ENCODE results near the gene PTPN1.
"Not testable (repeated sequence)": the region's sequence is repeated elsewhere in the genome, so short reads cannot be mapped to it uniquely, and the experiment has no call there.

Gene PTPN1

DNA sequence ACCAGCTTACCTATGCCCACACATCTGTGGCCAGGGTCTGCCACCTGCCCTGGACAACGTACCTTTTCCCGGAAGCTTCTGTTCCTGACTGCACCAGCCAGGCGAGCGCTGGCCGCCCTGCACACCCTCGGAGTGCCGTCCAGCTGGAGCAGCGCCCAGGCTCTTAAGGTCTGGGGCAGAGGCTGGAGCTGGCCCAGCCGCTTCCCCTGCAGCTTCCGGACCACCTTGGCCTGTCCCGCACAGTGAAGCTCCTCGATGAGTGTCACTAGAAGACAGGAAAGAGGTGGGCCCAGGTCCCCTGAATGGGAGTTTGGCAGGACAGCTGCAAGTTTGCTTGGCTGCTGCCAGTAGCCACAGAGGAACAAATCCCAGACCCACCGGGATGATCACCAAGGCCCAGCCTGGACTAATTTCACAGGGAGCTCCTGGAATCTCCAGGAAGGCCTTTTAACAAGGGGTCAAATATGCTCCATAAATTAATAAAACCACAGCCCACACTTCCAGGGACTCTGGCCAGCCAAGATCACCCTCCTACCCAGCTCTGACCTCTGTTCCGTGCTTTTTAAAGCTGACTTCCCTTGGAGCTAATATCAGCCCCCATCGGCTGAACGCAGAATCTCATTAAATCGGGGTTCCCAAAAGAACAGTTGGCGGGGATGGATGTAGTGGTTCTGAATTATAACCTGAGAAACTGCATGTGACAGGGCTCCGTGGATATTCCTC, 82.3 kb downstream of the PTPN1 start:
- no peak for DNase-seq (ENCODE audit: low read depth)

DNA sequence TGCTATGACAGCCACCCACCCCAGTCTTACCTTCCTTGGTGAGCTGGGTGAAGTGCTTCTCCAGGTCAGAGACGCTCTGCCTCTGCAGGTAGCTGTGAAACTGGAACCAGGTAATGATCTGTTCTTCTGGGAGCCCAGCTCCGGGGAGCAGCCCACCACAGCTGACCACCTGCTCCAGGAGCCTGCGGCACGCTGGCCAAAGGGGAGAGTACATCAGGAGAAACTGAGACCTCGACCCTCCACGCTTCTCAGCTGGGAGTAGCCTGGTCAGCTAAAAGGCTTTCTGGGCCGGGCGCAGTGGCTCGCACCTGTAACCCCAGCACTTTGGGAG, 82.8 kb downstream of the PTPN1 start:
- DNase-seq (ENCODE audit: low read depth): no peak

DNA sequence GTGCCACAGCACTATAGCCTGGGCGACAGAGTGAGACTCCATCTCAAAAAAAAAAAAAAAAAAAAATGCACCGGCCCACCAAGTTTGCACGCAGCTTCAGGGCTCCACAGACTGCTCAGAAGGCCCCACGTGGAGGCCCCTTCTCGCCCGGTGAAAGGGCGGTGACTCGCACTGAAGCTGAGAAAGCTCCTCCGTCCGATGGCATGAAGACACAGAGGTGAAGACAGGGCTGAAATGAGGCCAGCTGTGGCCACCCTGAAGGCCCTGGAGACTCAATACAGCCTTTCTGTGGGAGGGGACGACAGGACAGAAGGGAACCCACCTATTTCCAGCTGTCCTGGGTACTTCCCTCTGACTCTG, 84.0 kb downstream of the PTPN1 start:
- no peak for DNase-seq (ENCODE audit: low read depth)

DNA sequence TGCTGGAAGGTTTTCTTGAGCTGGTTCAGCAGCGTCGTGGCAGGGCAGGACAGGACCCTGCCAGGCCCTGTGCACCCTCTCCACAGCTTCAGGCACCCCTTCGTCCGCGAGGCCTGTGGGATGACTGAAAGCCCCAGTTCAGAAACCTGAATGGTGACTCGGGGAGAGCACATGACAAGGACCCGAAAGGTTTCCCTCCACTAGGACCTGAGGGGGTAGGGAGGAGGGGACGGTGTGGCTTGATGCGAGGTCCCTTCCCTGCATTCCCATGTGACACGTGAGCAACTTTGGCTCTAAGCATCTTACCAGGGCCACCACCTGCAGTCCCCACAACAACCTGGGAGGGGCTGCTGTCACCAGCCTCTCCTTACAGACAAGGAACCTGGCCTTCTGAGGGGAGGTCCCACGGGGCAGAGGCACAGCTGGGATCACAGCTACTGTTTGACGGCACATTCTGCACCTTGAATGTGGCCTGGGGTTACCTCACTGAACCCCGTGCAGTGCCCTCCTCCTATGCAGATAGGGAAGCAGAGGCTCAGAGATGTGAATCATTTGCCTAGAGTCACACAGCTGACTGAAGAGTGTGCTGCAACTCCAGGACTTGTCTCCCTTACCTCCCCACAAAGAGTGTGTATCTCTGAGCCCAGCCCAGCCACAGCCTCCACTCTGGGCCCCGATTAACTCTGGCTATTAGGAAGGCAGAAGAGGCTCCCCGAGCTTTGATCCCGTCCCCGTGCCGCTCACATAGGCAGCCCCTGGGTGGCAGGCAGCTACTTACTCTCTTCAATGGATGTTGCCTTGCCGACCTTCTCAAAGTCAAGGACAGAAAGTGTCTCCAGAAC, 84.6 kb downstream of the PTPN1 start:
- no peak for DNase-seq (ENCODE audit: low read depth)

DNA sequence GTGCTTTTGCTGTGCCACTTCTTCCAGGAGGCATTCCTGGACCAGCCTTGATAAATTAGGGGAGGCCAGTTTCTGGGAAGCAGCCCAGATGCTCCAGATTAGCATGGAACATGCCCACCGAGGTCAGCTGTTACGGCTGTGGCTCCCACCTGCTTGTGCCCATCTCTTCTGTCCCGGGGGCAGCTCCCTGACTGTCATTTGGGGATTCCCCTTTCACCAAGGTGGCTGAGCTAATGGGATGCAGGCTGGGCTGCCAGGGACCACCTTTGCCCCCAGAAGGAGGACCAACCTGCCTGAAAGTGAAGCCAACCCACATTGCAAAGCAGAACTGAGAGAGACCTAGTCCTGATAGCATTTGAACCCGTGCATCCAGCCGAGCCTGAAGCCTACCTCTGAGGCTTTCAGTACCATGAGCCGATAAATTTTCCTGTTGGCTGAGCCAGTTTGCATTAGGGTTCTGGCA, 85.3 kb downstream of the PTPN1 start:
- no peak for DNase-seq (ENCODE audit: low read depth)

DNA sequence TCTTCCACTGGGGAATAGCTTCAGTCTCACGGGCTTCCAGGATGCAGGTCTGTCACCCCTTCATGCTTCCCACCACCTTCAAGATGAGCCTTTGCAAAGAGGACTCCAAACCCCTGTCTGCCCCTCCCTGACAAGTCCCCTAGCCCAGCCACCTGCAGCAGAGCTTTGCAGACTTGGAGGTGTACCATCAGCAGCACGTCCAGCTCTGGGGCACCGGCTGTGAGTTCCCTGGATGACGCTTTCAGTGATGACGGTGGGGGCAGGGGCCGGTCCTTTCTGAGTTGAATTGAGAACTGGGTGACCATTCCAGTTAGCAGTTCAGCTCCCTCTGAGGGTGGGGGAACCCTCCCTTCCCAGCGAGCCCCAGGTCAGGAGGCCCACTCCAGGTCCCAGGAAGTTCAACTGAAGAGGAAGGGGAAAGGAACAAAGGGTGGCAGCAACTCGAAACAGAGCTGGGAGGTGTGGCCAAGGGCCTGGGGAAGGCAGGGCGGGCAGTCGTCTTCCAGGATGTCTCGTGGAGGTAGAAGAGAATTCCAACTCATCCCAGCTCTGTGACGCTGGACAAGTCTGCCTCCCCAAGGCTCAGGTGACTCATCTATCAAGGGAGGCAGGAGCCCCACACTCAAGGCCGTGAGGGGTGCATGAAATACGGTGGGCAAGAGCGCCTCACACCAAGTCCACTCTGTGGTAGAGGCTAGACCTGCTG, 86.0 kb downstream of the PTPN1 start:
- DNase-seq (ENCODE audit: low read depth): no peak

DNA sequence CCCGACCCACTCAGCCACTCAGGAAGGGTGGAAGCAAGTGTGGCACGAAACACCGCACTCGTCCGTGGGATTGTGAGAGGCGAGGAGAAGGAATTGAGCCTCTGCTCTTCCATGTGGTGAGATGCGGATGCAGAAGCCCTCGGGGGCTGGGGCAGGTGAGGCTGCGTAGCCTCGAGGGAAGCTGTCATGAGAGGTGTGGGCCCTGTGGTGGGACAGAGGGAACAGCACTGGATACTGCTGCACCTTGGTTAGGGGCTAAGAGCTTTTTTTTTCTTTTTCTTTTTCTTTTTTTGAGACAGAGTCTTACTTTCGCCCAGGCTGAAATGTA, 86.5 kb downstream of the PTPN1 start:
- DNase-seq (ENCODE audit: low read depth): no peak

DNA sequence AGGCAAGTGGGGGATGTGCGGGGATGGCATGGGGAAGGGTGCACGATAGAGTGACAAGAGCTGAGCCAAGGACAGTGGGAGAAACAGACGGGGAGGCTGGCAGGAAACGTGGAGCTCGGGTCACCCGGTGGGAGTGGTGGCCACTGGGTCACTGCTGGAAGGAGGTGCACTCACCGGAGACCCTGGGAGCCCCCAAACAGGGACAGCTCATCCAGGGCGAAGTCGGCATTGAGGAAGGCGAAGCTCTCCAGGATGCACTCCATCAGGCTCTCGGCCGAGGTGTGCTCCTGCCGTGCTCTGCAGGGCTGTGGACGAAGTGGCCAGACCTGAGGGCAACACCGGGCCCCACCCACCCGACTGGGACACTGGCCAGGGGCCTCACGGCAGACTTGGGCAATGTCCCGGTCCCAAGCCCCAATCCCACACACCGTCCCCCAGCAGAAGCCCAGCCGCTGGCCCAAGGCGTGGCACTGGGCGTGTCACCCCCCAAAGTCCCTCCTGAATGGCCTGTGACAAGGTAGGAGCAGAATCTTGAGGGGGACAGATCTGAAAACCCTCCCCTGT, 87.3 kb downstream of the PTPN1 start:
- no peak for DNase-seq (ENCODE audit: low read depth)

DNA sequence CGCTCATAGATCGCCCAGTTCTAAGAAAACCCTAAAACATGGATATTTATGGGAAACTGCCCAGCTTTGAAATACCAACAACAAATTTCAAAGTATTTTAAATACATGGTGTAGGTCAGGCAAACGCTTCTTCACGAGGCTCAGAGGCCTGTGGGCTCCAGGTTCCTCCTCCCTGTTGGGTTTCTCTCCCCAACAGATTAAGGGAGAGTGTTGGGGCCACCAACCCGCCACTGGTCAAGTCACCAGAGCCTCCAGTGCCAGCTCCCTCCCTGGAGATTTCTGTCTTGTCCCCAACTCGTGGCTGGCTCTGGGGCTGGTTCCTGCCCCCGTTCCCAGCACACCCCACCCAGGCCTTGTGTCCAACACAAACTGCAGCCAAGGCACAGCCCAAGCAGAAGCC, 87.9 kb downstream of the PTPN1 start:
- no peak for DNase-seq (ENCODE audit: low read depth)

DNA sequence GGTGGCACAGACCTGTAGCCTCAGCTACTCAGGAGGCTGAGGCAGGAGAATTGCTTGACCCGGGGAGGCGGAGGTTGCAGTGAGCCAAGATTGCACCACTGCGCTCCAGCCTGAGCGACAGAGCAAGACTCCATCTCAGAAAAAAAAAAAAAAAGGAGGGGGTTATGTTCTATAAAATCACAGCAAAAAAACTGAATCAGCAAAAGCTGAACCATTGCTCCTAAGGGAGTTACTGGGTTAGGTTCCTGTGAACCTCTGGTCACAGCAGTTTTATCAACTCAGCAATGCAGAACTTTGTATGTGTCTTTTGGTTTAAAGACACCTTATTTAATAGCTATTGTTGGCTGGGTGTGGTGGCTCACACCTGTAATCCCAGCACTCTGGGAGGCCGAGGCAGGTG, 88.6 kb downstream of the PTPN1 start:
- not testable (repeated sequence) for DNase-seq (ENCODE audit: low read depth)

DNA sequence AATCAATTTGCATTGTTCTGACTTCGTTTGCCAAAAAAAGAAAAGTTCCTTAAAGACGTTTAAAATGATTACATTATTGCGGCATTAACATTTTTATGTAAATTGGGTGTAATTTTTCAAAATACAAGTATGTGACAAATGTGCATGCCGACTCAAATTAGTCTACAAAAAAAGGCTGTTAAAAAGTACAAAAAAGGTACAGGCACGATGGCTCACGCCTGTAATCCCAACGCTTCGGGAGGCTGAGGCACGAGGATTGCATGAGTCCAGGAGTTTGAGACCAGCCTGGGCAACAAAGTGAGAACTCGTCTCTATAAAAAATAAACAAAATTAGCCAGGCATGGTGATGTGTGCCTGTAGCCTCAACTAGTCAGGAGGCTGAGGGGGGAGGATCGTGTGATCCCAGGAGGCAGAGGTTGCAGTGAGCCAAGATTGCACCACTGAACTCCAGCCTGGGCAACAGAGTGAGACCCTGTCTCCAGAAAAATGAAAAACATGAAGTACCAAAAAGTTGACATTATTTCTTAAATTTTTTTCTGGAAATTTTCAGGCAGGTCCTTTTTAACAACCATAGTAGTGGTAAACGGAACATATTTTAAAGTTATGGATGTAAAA, 90.2 kb downstream of the PTPN1 start:
- no peak for DNase-seq (ENCODE audit: low read depth)

DNA sequence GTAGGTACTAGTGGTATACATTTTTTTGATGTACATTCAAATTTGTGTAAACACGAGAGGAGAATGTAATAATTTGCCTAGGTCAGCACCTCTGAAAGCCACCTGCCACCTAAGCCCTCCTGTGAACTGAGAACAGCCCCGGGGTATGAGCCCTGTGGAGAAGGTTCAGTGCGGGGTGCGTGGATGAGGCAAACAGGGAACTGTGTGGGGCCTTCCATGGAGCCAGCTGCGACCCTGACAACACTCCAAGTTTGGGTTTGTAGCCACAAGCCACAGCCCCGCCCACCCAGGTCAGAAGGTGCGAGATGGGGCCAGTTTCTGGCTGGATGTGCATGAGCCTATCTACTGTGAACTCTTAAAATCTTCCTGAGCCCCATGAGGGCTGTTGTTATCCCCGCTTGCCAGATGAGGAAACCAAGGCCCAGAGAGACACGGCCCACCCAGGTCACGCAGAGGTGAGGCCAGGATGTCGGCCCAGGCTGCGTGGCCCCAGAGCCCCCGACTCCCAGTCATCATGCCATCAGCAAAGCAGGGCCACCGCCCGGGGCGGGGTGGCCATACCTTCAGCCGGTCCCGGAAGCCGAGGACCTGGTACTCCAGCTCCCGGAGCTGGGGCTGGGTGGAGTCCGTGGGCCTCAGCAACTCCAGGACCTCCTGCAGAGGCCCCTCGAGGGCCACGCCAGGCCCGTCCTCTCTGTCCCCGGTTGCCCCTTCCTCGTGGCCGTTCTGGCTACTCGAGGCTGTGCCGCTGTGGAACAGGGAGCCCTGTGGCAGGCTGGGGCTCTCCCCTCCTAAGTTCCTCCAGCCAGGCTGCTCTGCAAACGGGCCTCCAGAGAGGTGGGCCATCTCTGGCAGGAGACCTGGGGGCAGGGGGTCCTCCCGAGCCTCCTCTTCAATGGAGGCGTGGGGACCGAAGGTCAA, 91.6 kb downstream of the PTPN1 start:
- no peak for DNase-seq (ENCODE audit: low read depth)

DNA sequence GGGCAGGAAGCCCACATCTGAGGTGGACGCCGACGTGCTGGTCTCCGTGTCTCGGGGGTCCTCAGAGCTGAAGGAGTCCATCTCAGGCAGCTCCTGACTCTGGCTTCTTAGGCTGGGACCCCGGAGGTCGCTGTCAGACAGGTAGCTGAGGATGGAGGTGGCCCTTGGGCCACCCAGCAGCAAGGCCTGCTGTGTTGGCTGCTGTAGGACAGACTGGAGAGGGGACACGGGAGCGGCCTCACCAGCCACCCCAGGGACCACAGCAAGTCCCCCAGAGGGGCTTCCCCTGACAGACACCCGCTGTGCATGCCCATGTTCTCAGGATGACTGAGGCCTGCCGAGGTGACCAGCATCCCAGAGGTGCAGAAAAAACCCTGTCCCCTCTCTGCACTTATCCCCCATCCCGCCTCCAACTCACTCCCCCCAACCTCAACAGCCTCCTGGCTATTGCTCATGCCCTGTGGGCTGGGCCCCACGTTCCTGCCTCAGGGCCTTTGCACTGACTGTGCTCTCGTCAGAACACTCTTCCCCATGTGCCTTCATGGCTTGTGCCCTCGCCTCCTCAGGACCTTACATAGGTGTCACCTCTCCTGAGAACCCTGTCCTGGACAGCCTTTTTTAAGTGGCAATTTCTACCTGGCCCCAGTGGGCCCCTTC, 92.4 kb downstream of the PTPN1 start:
- no peak for DNase-seq (ENCODE audit: low read depth)

DNA sequence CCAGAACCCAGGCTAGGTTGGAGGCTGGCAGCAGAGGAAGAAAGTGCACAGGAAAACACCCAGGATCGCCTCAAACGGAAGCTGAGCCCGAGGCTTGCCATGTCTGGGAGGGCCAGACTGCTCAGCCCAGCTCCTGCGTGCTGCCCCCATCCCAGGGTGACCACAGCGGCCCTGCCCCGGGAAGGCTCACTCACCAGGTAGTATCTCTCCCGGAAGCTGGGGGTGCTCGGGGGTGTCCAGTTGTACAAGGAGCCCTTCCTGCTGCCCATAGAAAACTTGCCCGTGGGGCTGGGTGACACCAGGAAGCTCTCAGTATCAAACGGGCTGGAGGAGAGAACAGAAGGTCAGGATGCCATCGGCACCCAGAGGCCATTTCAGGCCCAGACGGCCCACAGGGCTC, 94.3 kb downstream of the PTPN1 start:
- DNase-seq (ENCODE audit: low read depth): no peak

DNA sequence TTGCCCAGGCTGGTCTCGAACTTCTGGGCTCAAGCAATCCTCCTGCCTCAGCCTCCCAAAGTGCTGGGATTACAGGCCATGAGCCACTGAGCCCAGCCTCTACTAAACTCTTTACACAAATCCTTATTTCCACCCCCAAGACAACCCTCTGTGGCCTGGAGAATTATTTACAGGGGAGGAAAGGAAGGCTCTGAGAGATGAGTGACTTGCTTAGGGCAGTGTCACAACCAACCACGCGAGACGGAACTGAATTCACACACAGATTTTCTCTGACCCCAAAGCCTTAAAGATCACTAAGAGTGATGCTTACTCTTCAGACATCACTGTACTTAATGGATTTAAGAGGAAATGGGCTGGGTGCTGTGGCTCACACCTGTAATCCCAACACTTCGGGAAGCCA, 95.0 kb downstream of the PTPN1 start:
- no peak for DNase-seq (ENCODE audit: low read depth)

DNA sequence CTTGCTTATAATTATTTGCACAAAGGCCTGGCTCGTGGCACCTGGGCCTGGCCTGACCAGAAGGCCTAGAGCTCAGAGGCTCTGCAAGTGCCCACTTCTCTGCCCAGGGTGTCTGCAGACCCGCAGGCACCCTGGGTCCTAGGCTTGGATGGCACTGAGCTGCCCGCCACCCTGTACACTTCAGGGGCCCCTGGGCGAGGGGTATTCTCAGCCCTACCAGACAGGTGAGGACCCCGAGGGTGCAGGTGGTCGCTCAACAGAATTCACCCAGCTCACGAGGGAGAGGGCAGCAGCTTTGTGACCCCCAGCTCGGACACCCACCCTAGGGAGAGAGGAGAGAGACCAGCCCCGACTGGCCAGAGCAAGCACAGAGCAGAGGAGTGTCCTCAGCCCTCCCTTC, 97.3 kb downstream of the PTPN1 start:
- no peak for DNase-seq (ENCODE audit: low read depth)

DNA sequence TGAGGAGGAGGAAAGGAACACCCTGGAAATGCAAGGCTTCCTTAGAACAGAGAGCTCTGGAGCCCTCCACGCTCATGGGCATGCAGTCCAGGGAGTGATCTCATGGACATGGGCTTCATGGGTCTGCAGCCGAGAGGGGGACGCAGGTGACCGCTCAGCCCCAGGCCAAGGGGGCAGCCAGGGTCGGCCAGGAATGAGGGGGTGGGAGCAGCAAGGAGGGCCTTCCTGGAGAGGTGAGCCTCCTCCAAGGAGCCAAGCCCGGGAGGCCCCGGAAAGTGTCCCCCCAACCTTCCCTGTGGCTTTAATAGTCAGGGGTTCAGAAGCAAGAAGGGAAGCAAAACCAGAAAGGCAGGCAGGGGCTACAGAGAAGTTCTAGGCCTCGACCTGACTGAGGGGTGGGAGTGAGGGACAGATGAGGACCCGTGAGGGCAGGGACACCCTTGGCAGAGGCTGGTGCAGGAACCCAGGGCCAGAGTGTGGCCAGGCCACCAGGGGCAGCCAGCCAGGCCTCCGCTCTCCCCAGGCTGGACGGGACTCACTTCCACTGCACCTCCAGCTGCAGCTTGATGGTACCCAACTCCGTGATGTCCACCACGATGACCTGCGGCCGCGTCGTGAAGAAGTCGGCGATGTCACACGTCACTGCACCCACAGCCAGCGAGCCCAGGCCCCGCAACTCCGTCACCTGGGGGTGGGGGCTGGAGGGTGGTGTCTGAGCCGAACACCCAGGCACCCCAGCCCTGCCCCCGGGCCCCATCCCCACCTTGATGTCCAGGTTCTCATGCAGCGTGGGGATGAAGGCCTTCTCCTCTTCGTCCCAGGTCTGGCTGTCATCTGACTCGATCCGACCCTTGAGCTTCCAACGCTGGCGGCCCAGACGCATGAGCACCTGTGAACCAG, 97.9 kb downstream of the PTPN1 start:
- DNase-seq (ENCODE audit: low read depth): no peak

DNA sequence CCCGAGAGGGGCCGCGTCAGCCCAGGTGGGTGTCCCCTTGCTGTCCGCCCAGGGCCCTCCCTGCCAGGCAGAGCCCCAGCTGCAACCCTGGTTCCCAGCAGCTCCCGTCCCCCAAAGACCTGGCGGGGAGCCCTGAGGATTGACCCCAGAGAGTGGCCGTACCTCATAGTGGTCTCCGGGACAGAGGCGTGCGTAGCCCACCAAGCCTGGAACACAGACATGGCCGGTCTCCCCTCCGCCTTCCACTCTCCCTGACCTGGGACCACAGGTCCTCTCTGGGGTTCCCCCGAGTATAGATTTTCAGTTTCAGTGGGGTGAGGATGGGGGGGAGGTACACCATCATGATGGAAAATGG, 98.5 kb downstream of the PTPN1 start:
- DNase-seq (ENCODE audit: low read depth): no peak

DNA sequence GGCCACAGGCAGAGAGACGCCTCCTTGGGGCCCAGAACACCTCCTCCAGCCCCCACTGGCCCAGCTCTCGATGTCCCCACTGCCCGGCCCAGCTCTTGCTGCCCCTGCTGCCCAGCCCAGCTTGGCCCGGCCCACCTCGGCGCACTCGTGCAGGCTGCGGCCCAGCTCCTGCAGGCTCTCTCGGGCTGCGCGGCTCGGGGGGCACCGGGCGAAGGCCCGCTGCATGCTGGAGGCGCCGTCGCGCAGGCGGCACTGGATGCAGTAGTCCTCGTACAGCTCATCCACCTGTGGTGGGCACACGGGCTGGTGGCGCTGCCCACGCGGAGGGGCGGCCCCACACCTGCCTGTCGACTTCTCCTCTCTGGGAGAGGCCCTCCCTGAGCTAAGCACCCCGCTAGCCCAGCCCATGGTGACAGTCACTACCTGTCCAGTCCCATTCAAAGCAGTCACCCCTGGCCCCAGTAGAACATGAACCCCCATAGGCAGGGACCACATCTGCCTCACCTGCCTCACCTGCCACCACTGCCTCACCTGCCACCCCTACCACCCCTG, 99.3 kb downstream of the PTPN1 start:
- DNase-seq (ENCODE audit: low read depth): no peak
